Measurements from ENCODE around the gene CSGALNACT2. TPM values are rescaled to one million over a fixed set of nuclear protein-coding genes. Genes with fewer than 3 reads are reported as not detected.
"Not testable (repeated sequence)": the region's sequence is repeated elsewhere in the genome, so short reads cannot be mapped to it uniquely, and the experiment has no call there.

CSGALNACT2 gene
- total and polyA plus RNA-seq, 2 experiments from 2014 or later, result 7.7 to 13.9 TPM

- H3K36me3 ChIP-seq (replicated peaks; ENCODE audit: insufficient read depth, low read depth), result no peaks in the 10 kb centered on the region
- no peaks in the 10 kb centered on the region for H3K9me3 ChIP-seq (ENCODE audit: low read depth)
- no peaks in the 10 kb centered on the region for H3K4me1 ChIP-seq (ENCODE audit: insufficient read depth)
- no peak overlapping the region for H3K4me2 ChIP-seq
- no peak overlapping the region for H2AFZ ChIP-seq
- no peaks in the 10 kb centered on the region for H3K27me3 ChIP-seq
- no peak overlapping the region for H3K4me3 ChIP-seq
- 51% methylated on average over 7 of the region's 9 CpGs for WGBS (ENCODE audit: low lambda C conversion rate, missing lambda C conversion rate)
- H3K9me2 ChIP-seq (replicated peaks; ENCODE audit: insufficient read depth), result no peaks in the 10 kb centered on the region
- H3K79me2 ChIP-seq, result no peaks in the 10 kb centered on the region
- H3K27ac ChIP-seq, result no peak overlapping the region
- no peaks in the 10 kb centered on the region for H4K20me1 ChIP-seq (ENCODE audit: insufficient read depth, poor library complexity, severe bottlenecking)
- DNase-seq (ENCODE audit: low spot score), result no peak
- TF ChIP-seq EZH2phosphoT487 (IDR thresholded peaks at IDR 0.05; ENCODE audit: low read depth, severe bottlenecking, unreplicated experiment), result no peak
- TF ChIP-seq CTCF (IDR thresholded peaks at IDR 0.05; ENCODE audit: poor library complexity), result no peak
- no peak for TF ChIP-seq EZH2 (IDR thresholded peaks at IDR 0.05; ENCODE audit: borderline replicate concordance)
These were observed 44.2 kb upstream of the CSGALNACT2 start for GRCh38 chr10:43094085-43094484.

GRCh38 chr10:43099339-43099738 lies 38.9 kb upstream of the CSGALNACT2 start:
- H2AFZ ChIP-seq; H3K9me2 ChIP-seq (replicated peaks; ENCODE audit: insufficient read depth); DNase-seq (ENCODE audit: low spot score); H3K36me3 ChIP-seq (replicated peaks; ENCODE audit: insufficient read depth, low read depth); H3K9me3 ChIP-seq (ENCODE audit: low read depth); H3K4me3 ChIP-seq; H3K27ac ChIP-seq; H3K79me2 ChIP-seq; H4K20me1 ChIP-seq (ENCODE audit: insufficient read depth, poor library complexity, severe bottlenecking); H3K4me2 ChIP-seq; H3K4me1 ChIP-seq (ENCODE audit: insufficient read depth): not testable (repeated sequence)
- WGBS (ENCODE audit: low lambda C conversion rate, missing lambda C conversion rate), result 93% methylated on average over 6 of the region's 6 CpGs
- H3K27me3 ChIP-seq, result peaks cover 20% of the 10 kb centered on the region

- H2AFZ ChIP-seq, result no peak overlapping the region
- no peaks in the 10 kb centered on the region for H4K20me1 ChIP-seq (ENCODE audit: insufficient read depth, poor library complexity, severe bottlenecking)
- DNase-seq (ENCODE audit: low spot score), result no peak
- H3K4me2 ChIP-seq, result no peak overlapping the region
- H3K4me1 ChIP-seq (ENCODE audit: insufficient read depth), result peaks cover 3% of the 10 kb centered on the region
- TF ChIP-seq EZH2phosphoT487 (IDR thresholded peaks at IDR 0.05; ENCODE audit: low read depth, severe bottlenecking, unreplicated experiment) (no peak), CTCF (IDR thresholded peaks at IDR 0.05; ENCODE audit: poor library complexity) (no peak), EZH2 (IDR thresholded peaks at IDR 0.05; ENCODE audit: borderline replicate concordance) (no peak)
- H3K27ac ChIP-seq, result no peak overlapping the region
- H3K9me2 ChIP-seq (replicated peaks; ENCODE audit: insufficient read depth), result no peaks in the 10 kb centered on the region
- no peaks in the 10 kb centered on the region for H3K9me3 ChIP-seq (ENCODE audit: low read depth)
- no peaks in the 10 kb centered on the region for H3K79me2 ChIP-seq
- 64% methylated on average over 4 of the region's 4 CpGs for WGBS (ENCODE audit: low lambda C conversion rate, missing lambda C conversion rate)
- H3K27me3 ChIP-seq, result peaks cover 26% of the 10 kb centered on the region
- no peaks in the 10 kb centered on the region for H3K36me3 ChIP-seq (replicated peaks; ENCODE audit: insufficient read depth, low read depth)
- no peak overlapping the region for H3K4me3 ChIP-seq
These were observed 38.3 kb upstream of the CSGALNACT2 start for GRCh38 chr10:43099928-43100327.

GRCh38 chr10:43100366-43100765 lies 37.9 kb upstream of the CSGALNACT2 start:
- no peak overlapping the region for H3K4me2 ChIP-seq
- H3K27me3 ChIP-seq, result peaks cover 27% of the 10 kb centered on the region
- TF ChIP-seq CTCF (IDR thresholded peaks at IDR 0.05; ENCODE audit: poor library complexity) (no peak), EZH2phosphoT487 (IDR thresholded peaks at IDR 0.05; ENCODE audit: low read depth, severe bottlenecking, unreplicated experiment) (no peak), EZH2 (IDR thresholded peaks at IDR 0.05; ENCODE audit: borderline replicate concordance) (no peak)
- no peak overlapping the region for H3K4me3 ChIP-seq
- H3K9me3 ChIP-seq (ENCODE audit: low read depth), result no peaks in the 10 kb centered on the region
- H4K20me1 ChIP-seq (ENCODE audit: insufficient read depth, poor library complexity, severe bottlenecking), result no peaks in the 10 kb centered on the region
- H3K27ac ChIP-seq, result no peak overlapping the region
- H3K9me2 ChIP-seq (replicated peaks; ENCODE audit: insufficient read depth), result no peaks in the 10 kb centered on the region
- 95% methylated on average over 16 of the region's 17 CpGs for WGBS (ENCODE audit: low lambda C conversion rate, missing lambda C conversion rate)
- H3K36me3 ChIP-seq (replicated peaks; ENCODE audit: insufficient read depth, low read depth), result no peaks in the 10 kb centered on the region
- no peaks in the 10 kb centered on the region for H3K79me2 ChIP-seq
- no peak for DNase-seq (ENCODE audit: low spot score)
- H3K4me1 ChIP-seq (ENCODE audit: insufficient read depth), result peaks cover 8% of the 10 kb centered on the region
- no peak overlapping the region for H2AFZ ChIP-seq
